Vagina (tissue), 2 donors: ENCODE results near the gene CADPS2. TPM values are rescaled to one million over a fixed set of nuclear protein-coding genes. Genes with fewer than 3 reads are reported as not detected.

Experiments
- DNase-seq, 2 donors: peaks; one replicate each; pipeline ENCODE4 v3.0.0-alpha.2; 2017; ENCODE audit errors: extremely low spot score in 2 of 2
- H3K27ac ChIP-seq: fragments of 200-600 bp; sonication (generic); one replicate; pipeline ENCODE4 v1.5.1; 2019
- H3K27me3 ChIP-seq: fragments of 200-600 bp; sonication (generic); one replicate; pipeline ENCODE4 v1.5.1; 2019
- H3K36me3 ChIP-seq, 2 donors: fragments of 200-600 bp; sonication (generic); one replicate each; pipeline ENCODE4 v1.5.1; 2017 to 2019
- H3K4me1 ChIP-seq: fragments of 200-600 bp; sonication (generic); one replicate; pipeline ENCODE4 v1.5.1; 2019
- H3K4me3 ChIP-seq, 2 donors: fragments of 200-600 bp; sonication (generic); 1 replicate in 1 of 2; 2 replicates in 1 of 2; pipeline ENCODE4 v1.5.1; 2016 to 2019
- H3K9me3 ChIP-seq: fragments of 200-600 bp; sonication (generic); one replicate; pipeline ENCODE4 v1.5.1; 2019
- POLR2A ChIP-seq, 2 donors: fragments of 450-650 bp; IDR thresholded peaks; one replicate each; pipeline ENCODE4 v1.6.1; 2017; ENCODE audit warnings: antibody characterized with exemption in 2 of 2, mild to moderate bottlenecking in 2 of 2, moderate library complexity in 2 of 2
- POLR2AphosphoS5 ChIP-seq, 2 donors: sonication (generic); formaldehyde crosslinking; IDR thresholded peaks; one replicate each; pipeline ENCODE4 v1.9.0; 2017; ENCODE audit warnings: antibody characterized with exemption in 2 of 2, mild to moderate bottlenecking in 2 of 2, low read depth in 1 of 2; ENCODE audit not compliant: insufficient read depth in 1 of 2
- intact Hi-C: fragments of 100-400 bp; cut with DNase I; formaldehyde crosslinking; loops from one replicate; pipeline ENCODE4 v1.15.1; 2023
- total RNA-seq: library from RNA; depleted of rRNA; stranded (reverse); fragments of >200 nt; gene quantifications from one replicate; pipeline ENCODE4 v1.2.3, GENCODE V29; 2016
- TF ChIP-seq, protein P1 (sequence below), 3 experiments: fragments of 450-650 bp in 2 of 3; fragments of 200-600 bp in 1 of 3; sonication (generic) in 1 of 3; IDR thresholded peaks; one replicate each; pipeline ENCODE4 v1.5.1; 2017 to 2019; ENCODE audit warnings: antibody characterized with exemption in 3 of 3, mild to moderate bottlenecking in 2 of 3, moderate library complexity in 2 of 3

Gene CADPS2
- total RNA-seq, 1 donor from 2014 or later, result 25.5 TPM

DNA sequence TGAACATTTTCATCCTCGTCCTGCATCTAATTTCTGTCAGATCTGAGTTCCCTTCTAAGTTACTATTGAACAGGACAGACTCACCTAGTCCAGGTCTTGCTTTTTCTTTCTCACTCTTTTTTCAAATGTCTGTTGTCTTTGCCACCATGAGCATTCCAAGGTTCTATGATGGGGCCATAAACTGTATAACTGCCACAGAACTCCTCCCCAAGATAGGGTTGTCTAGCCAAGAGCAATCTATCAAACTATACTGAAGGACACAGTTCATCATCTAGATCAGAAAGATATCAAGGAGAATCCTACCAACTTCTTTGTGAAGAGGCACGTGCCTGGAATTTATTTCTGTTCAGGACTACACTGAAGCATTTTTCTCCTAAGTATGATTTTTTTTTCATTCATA, 531.6 kb downstream of the CADPS2 start:
- no peaks in the 10 kb centered on the region for H3K9me3 ChIP-seq
- H3K4me3 ChIP-seq, result no peak overlapping the region
- no peaks in the 10 kb centered on the region for H3K27me3 ChIP-seq
- H3K27ac ChIP-seq, result no peak overlapping the region
- DNase-seq, result no peak
- no peaks in the 10 kb centered on the region for H3K4me1 ChIP-seq
- TF ChIP-seq, protein P1, sequence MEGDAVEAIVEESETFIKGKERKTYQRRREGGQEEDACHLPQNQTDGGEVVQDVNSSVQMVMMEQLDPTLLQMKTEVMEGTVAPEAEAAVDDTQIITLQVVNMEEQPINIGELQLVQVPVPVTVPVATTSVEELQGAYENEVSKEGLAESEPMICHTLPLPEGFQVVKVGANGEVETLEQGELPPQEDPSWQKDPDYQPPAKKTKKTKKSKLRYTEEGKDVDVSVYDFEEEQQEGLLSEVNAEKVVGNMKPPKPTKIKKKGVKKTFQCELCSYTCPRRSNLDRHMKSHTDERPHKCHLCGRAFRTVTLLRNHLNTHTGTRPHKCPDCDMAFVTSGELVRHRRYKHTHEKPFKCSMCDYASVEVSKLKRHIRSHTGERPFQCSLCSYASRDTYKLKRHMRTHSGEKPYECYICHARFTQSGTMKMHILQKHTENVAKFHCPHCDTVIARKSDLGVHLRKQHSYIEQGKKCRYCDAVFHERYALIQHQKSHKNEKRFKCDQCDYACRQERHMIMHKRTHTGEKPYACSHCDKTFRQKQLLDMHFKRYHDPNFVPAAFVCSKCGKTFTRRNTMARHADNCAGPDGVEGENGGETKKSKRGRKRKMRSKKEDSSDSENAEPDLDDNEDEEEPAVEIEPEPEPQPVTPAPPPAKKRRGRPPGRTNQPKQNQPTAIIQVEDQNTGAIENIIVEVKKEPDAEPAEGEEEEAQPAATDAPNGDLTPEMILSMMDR (IDR thresholded peaks at IDR 0.05), result no peak
- H3K36me3 ChIP-seq, result no peaks in the 10 kb centered on the region
- intact Hi-C loops, result no loop called here

DNA sequence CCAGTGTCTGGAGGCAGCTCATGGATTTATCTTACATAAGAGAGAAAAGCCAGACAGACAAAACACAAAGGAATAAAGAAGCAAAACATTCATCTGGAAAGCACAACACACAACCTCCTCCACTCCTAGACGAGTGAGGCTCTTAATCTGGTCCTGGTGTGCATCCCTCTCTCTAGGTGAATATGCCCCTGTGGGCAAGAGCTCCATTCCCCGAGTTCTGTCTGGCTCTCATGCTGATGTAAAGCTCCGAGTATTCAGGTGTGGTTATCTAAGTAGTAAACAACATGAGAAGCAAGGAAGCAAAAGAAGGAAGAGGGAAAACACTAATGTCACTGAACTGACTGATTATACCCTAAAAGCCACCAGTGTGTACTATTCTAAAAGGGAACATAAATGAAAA, 533.8 kb downstream of the CADPS2 start:
- no peaks in the 10 kb centered on the region for H3K27me3 ChIP-seq
- no peak overlapping the region for H3K4me3 ChIP-seq
- DNase-seq, result no peak
- H3K4me1 ChIP-seq, result no peaks in the 10 kb centered on the region
- H3K27ac ChIP-seq, result no peak overlapping the region
- H3K9me3 ChIP-seq, result no peaks in the 10 kb centered on the region
- TF ChIP-seq POLR2AphosphoS5 (IDR thresholded peaks at IDR 0.05; ENCODE audit: insufficient read depth in 1 of 2, low read depth in 1 of 2) (no peak), POLR2A (IDR thresholded peaks at IDR 0.05) (no peak)
- TF ChIP-seq, protein P1 (IDR thresholded peaks at IDR 0.05), result no peak
- intact Hi-C loops, result no loop called here
- no peaks in the 10 kb centered on the region for H3K36me3 ChIP-seq

DNA sequence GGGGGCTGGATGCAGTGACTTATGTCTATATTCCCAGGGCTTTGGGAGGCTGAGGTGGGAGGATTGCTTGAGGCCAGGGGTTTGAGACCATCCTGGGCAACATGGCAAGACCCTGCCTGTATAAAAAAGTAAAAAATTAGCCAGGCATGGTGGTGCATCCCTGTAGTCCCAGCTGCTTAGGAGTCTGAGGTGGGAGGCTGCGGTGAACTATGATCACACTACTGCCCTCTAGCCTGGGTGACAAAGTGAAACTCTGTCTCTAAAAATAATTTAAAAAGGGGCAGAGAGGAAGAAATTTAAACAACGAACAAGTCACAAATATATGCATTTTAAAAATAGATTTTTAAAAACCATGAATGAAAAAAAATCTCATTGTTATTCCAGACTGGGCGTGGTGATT, 535.6 kb downstream of the CADPS2 start:
- no peak overlapping the region for H3K4me3 ChIP-seq
- TF ChIP-seq, protein P1 (IDR thresholded peaks at IDR 0.05), result no peak
- no peak for TF ChIP-seq POLR2AphosphoS5 (IDR thresholded peaks at IDR 0.05; ENCODE audit: insufficient read depth in 1 of 2, low read depth in 1 of 2)
- no peak for TF ChIP-seq POLR2A (IDR thresholded peaks at IDR 0.05)
- intact Hi-C loops, result no loop called here
- DNase-seq, result no peak
- no peaks in the 10 kb centered on the region for H3K36me3 ChIP-seq
- no peaks in the 10 kb centered on the region for H3K4me1 ChIP-seq
- H3K9me3 ChIP-seq, result no peaks in the 10 kb centered on the region
- no peak overlapping the region for H3K27ac ChIP-seq
- H3K27me3 ChIP-seq, result no peaks in the 10 kb centered on the region

DNA sequence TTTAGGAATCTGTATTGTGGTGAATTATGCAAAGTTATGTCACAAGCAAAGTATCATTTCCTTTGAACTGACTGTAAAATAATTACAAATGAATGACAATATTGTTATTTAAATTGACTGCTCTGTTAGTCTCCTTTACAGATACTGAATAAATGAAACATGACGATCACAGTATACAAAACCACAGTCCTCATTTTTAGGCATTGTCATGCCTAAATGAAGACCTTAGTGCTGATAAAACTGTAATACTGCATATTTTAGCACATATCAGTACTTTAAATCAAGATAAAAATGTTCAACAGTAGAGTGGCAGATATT, 542.0 kb downstream of the CADPS2 start:
- H3K27me3 ChIP-seq, result no peaks in the 10 kb centered on the region
- no peaks in the 10 kb centered on the region for H3K9me3 ChIP-seq
- intact Hi-C loops, result no loop called here
- TF ChIP-seq POLR2AphosphoS5 (IDR thresholded peaks at IDR 0.05; ENCODE audit: insufficient read depth in 1 of 2, low read depth in 1 of 2) (no peak), POLR2A (IDR thresholded peaks at IDR 0.05) (no peak)
- TF ChIP-seq, protein P1 (IDR thresholded peaks at IDR 0.05), result no peak
- H3K4me1 ChIP-seq, result no peaks in the 10 kb centered on the region
- H3K27ac ChIP-seq, result no peak overlapping the region
- DNase-seq, result no peak
- no peak overlapping the region for H3K4me3 ChIP-seq
- H3K36me3 ChIP-seq, result peaks cover 0 to 4% of the 10 kb centered on the region in 2 donors

DNA sequence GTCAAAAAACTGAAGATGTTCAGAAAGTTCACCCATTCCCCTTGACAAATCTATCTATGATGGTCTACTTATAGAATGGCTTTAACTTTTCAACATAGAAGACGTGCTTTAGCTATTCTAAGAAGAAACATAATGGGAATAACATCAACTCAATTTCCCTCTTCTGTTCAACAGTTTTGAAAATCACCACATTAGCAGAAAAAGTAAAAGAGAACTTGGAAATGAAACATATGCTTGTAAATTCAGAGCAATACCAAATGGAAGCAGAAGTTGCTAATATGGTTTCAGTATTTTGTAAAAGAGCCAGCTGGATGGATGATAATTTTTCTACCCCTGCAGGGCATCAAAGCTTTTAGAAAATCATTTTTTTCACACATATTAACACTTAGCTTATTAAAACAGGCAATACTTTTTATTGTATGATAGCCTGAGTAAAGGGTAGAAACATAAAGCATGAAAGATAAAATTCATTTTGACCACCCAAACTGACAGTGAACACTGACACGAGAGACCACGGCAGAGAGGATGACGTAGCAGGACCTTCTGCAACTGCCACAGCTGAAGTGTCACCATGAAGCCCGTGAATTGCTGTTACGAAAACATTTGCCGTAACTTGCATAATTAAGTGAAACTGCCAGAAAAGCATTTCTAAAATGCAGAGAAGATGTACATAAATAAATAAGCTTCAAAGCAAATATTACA, 542.5 kb downstream of the CADPS2 start:
- Histone ChIP-seq H3K27me3 (no peaks in the 10 kb centered on the region), H3K4me1 (no peaks in the 10 kb centered on the region), H3K4me3 (no peak overlapping the region), H3K9me3 (no peaks in the 10 kb centered on the region), H3K36me3 (peaks cover 0 to 4% of the 10 kb centered on the region in 2 donors), H3K27ac (no peak overlapping the region)
- intact Hi-C loops, result no loop called here
- TF ChIP-seq, protein P1 (IDR thresholded peaks at IDR 0.05), result no peak
- TF ChIP-seq POLR2A (IDR thresholded peaks at IDR 0.05) (no peak), POLR2AphosphoS5 (IDR thresholded peaks at IDR 0.05; ENCODE audit: insufficient read depth in 1 of 2, low read depth in 1 of 2) (no peak)
- no peak for DNase-seq
